AG20443 (cell line): ENCODE data around the gene SEBOX.

Experiments
- DNase-seq: peaks from one replicate; pipeline ENCODE4 v3.0.0; 2012; ENCODE audit warnings: low spot score, mixed read lengths

Gene SEBOX

GRCh38 chr17:28368915-28369683, 4.1 kb upstream of the SEBOX start:
- DNase-seq, result no peak

GRCh38 chr17:28368306-28368831, 3.4 kb upstream of the SEBOX start:
- DNase-seq, result no peak

GRCh38 chr17:28367641-28368305, 2.8 kb upstream of the SEBOX start:
- DNase-seq, result no peak

- no peak for DNase-seq
Measured at GRCh38 chr17:28366605-28367004, 1.6 kb upstream of the SEBOX start.

GRCh38 chr17:28365487-28365886, 488 bp upstream of the SEBOX start:
- DNase-seq, result no peak

GRCh38 chr17:28363776-28364650, 986 bp downstream of the SEBOX start:
- DNase-seq, result no peak

GRCh38 chr17:28363186-28363585, 1.8 kb downstream of the SEBOX start:
- DNase-seq, result no peak

GRCh38 chr17:28357901-28358197, 7.2 kb downstream of the SEBOX start:
- no peak for DNase-seq

GRCh38 chr17:28357061-28357900, 7.7 kb downstream of the SEBOX start, which contains the start of gene POLDIP2:
TSS of gene POLDIP2 (minus strand) at chr17:28357527. CDS start at chr17:28357448, 79 bp downstream.
- DNase-seq, result peak; percentile 98

GRCh38 chr17:28350271-28350670, 14.7 kb downstream of the SEBOX start:
- DNase-seq, result no peak

GRCh38 chr17:28348979-28349378, 16.0 kb downstream of the SEBOX start:
- no peak for DNase-seq

- DNase-seq, result peak; percentile 83
Measured at GRCh38 chr17:28347261-28347891, 17.6 kb downstream of the SEBOX start.

GRCh38 chr17:28346746-28347246, 18.2 kb downstream of the SEBOX start:
- no peak for DNase-seq

GRCh38 chr17:28346199-28346580, 18.8 kb downstream of the SEBOX start:
- no peak for DNase-seq

- DNase-seq, result no peak
Measured at GRCh38 chr17:28345419-28346198, 19.4 kb downstream of the SEBOX start.

- DNase-seq, result no peak
Measured at GRCh38 chr17:28344435-28344901, 20.5 kb downstream of the SEBOX start.

- DNase-seq, result no peak
Measured at GRCh38 chr17:28344011-28344410, 21.0 kb downstream of the SEBOX start.

- DNase-seq, result no peak
Measured at GRCh38 chr17:28343491-28343932, 21.5 kb downstream of the SEBOX start.

- no peak for DNase-seq
Measured at GRCh38 chr17:28342313-28342712, 22.7 kb downstream of the SEBOX start.

GRCh38 chr17:28341516-28341915, 23.5 kb downstream of the SEBOX start:
- DNase-seq, result no peak
